ENCODE data around the gene MBD6.
A peak's percentile ranks its signal among the peaks of the same experiment; 100 is the strongest.

MBD6 gene, protein sequence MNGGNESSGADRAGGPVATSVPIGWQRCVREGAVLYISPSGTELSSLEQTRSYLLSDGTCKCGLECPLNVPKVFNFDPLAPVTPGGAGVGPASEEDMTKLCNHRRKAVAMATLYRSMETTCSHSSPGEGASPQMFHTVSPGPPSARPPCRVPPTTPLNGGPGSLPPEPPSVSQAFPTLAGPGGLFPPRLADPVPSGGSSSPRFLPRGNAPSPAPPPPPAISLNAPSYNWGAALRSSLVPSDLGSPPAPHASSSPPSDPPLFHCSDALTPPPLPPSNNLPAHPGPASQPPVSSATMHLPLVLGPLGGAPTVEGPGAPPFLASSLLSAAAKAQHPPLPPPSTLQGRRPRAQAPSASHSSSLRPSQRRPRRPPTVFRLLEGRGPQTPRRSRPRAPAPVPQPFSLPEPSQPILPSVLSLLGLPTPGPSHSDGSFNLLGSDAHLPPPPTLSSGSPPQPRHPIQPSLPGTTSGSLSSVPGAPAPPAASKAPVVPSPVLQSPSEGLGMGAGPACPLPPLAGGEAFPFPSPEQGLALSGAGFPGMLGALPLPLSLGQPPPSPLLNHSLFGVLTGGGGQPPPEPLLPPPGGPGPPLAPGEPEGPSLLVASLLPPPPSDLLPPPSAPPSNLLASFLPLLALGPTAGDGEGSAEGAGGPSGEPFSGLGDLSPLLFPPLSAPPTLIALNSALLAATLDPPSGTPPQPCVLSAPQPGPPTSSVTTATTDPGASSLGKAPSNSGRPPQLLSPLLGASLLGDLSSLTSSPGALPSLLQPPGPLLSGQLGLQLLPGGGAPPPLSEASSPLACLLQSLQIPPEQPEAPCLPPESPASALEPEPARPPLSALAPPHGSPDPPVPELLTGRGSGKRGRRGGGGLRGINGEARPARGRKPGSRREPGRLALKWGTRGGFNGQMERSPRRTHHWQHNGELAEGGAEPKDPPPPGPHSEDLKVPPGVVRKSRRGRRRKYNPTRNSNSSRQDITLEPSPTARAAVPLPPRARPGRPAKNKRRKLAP

DNA sequence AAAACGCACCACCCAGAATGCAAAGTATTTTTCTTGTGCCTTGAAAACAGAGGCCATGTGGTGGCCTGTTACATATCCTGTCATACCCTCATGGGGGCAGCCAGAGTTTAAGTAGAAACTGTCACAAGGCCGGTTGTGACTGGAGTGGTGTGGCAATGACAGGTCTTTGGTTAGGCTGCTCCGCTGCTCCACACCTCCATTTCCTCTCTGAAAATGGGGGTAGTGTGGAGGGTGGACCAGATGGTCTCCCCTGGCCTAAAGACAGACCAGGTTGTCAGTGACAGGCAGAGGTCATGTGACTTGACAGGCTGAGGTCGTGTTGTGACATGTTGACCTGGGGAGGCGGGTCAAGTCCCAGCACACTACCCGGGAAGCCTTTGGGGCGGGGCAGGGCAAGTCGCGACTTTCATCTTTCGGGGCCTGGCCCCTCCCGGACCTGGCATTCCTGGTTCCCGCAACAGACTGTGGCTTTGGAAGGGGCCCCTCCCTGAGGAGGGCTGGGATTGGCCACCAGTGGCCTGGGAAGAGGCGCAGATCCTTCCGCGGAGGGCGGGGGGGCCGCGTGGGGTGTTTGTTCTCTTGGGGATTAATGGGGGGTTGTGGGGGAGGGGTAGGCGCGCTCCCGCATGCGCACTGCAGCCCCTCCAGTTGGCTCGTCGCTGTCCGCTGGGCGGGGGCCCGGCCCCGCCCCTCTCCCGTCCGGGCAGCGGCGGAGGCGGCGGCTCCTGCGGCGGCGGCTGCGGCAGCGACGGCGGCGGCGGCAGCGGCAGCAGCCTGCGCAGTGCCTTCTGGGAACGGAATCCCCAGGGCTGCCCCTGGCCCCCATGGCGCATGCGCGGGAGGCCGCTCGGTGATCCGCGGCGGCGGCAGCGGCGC is at the start of gene MBD6:
MBD6 (plus strand) TSS at position 814 of the 876 bp plus-strand sequence. CDS start 1,480 bp downstream, outside the sequence.
- DNase-seq (ENCODE audit: low read depth in 1 of 2, low spot score in 1 of 2) = peak; percentile 95 to 98
- in situ Hi-C loops (cut with HindIII; ENCODE audit: low pct_unique_long_range_greater_than_20kb, low sequenced_read_pairs) = no loop called here

DNA sequence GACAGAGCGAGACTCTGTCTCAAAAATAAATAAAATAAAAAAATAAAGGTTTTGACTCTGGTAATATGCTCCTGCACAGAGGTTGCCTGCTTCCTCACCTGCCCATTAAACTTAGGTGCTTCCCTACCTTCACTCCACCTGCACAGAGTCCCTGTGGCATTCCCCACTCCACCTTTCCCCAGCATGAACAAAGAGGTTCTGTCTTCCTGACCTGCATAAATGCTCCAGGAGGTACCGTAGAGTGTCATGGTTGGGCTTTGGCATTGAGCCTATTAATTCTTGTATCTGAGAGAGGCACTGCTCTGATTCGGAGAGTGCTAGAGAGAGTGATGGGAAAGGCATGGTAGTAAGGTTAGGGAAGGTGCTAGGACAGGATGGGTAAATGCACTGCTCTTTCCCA is 49.2 kb upstream of the MBD6 start:
- in situ Hi-C loops (cut with HindIII; ENCODE audit: low pct_unique_long_range_greater_than_20kb, low sequenced_read_pairs) = no loop called here
- no peak for DNase-seq (ENCODE audit: low read depth in 1 of 2, low spot score in 1 of 2)
- TF ChIP-seq JUND (IDR thresholded peaks at IDR 0.05; ENCODE audit: low read depth) = no peak

More for the DNA sequence above, at the start of gene MBD6:
- TF ChIP-seq JUND (IDR thresholded peaks at IDR 0.05; ENCODE audit: low read depth) = no peak

DNA sequence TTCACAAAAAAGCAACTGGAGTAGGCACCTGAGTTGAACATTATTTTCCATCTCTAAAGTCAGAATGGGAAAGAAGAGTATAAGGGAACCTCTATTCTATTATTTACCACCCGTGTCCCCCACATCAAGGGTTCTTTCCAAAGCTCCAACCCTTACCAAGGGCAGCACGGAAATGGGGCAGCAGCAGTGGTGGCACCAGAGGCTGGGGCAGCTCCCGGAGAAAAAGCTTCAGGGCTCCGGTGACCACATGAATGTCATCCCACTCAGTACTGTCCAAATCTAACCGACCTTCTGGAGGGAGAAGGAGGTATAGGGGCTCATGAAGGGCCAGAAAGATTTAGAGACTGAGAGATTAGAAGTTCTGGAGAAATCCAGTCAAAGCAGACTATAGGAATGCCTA is 48.7 kb upstream of the MBD6 start:
- in situ Hi-C loops (cut with HindIII; ENCODE audit: low pct_unique_long_range_greater_than_20kb, low sequenced_read_pairs) = no loop called here

DNA sequence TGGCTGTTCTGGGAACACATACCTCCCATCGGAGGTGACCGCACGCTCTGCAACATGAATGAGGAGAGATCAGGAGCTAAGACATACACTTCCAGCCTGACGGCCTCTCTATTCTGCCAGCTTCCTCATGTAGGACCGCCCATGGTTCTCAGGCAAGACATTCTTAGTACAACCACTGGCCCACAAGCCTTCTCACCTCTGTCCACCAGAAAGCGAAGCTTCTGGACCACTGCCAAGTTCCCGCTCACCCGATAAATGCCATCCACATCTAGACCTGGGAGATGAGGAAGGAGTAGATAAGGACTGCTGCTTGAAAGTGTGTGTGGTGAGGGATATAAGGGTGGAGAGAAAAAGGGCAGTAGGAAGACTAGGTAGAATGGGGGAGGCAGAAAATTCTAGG is 48.2 kb upstream of the MBD6 start:
- in situ Hi-C loops (cut with HindIII; ENCODE audit: low pct_unique_long_range_greater_than_20kb, low sequenced_read_pairs) = no loop called here
- no peak for TF ChIP-seq JUND (IDR thresholded peaks at IDR 0.05; ENCODE audit: low read depth)
- DNase-seq (ENCODE audit: low read depth in 1 of 2, low spot score in 1 of 2) = no peak

More for the DNA sequence above, 48.7 kb upstream of the MBD6 start:
- DNase-seq (ENCODE audit: low read depth in 1 of 2, low spot score in 1 of 2) = no peak
- TF ChIP-seq JUND (IDR thresholded peaks at IDR 0.05; ENCODE audit: low read depth) = no peak

DNA sequence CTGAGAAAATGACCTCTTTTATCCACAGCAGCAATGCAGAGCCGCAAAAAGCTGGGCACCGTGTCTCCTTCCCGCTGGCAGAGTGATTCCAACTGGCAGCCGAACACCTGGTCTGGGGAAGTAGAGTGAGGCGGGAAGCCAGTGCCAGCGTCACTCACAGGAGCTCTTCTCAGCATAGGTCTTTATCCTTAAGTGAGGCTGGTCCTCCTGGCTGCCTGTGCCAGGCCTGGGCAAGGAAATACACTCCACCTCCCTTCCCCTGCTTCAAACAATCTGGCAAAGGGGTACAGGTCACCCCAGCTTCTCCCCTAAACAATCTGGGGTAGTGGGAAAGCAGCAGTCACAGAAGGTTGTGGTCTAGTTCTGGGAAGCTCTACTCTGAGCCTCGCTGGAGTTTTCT is 47.8 kb upstream of the MBD6 start:
- no peak for TF ChIP-seq JUND (IDR thresholded peaks at IDR 0.05; ENCODE audit: low read depth)
- in situ Hi-C loops (cut with HindIII; ENCODE audit: low pct_unique_long_range_greater_than_20kb, low sequenced_read_pairs) = no loop called here
- DNase-seq (ENCODE audit: low read depth in 1 of 2, low spot score in 1 of 2) = no peak

DNA sequence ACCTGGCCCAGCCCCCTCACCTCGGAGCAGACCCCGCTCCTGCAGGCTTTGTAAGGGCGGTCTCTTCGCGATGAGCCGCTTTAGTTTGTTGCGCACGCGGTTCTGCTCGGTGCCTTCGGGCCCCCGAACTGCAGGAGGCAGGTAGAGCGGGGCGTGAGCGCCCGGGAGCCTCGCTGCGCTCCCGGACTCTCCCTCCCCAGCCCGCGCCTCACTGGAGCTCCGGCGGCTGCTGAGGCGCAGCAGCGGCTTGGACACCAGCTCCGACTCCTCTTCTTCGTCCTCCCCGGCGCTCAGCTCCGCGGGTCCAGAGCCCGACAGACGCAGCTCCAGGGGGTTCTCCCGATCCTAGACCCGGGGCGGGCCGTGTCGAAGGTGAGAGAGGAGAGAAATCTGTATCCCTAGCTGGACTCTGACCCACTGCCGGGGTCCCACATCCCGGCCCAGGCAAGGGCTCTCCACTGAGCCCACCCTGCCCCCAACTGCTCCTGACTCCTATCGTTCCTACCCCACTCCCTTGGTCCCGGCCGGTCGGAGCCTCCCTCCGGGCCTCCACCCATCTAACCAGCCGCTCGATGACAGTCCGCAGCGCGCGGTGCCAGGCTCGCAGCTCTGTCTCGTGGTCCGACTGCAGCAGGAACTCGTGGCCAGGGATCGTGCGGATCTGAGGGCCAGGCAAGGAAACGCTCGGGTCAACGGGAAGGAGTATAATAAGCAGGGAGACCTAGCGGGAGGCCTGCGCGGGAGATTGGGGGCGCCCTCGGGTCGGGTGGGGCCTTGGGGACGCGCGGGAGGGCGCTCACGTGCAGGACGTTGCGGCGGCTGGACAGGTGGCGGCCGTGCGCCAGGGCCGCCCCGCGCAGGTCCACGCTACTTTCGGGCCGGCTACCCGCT is 47.1 kb upstream of the MBD6 start:
- in situ Hi-C loops (cut with HindIII; ENCODE audit: low pct_unique_long_range_greater_than_20kb, low sequenced_read_pairs) = no loop called here
- no peak for TF ChIP-seq JUND (IDR thresholded peaks at IDR 0.05; ENCODE audit: low read depth)
- DNase-seq (ENCODE audit: low read depth in 1 of 2, low spot score in 1 of 2) = no peak

DNA sequence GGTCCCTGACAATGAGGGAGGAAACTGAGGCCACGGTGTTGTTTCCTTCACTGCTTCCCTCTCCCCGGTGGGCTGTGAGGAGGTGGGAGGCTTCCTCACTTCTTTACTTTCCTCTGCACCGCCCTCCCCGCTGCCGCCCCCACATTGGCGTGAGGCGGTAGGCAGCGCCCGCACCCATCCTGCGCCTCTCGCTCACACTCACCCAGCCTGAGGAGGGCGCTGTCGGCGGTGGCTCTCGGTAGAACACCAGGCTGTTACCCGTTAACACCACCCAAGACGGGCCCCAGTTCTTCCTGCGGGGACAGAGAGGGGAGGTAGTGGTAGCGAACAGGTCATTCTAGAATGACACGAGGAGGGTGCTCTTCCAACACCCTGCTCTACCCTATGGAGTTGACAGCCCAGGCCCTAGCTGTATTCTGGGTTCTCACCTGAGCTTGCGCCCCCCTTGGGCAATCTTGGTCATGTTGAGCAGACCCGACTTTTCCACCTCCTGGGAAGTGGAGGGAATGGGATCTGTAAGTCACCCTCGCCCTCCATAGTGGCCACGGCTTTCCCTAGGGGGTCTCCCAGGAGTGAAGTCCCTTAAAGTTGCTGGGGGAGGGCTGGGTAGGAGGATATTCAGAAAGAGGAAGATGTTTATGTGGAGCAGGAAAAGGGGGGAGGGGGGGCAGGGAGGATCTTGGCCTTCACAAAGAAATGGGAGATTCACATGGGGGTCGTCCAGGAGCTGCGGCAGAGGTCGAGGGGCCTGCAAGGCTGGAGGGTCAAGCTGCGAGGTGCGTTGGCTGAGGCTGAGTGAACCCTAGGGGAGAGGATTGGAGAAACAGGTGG is 46.2 kb upstream of the MBD6 start:
- no peak for DNase-seq (ENCODE audit: low read depth in 1 of 2, low spot score in 1 of 2)
- in situ Hi-C loops (cut with HindIII; ENCODE audit: low pct_unique_long_range_greater_than_20kb, low sequenced_read_pairs) = no loop called here
- no peak for TF ChIP-seq JUND (IDR thresholded peaks at IDR 0.05; ENCODE audit: low read depth)

DNA sequence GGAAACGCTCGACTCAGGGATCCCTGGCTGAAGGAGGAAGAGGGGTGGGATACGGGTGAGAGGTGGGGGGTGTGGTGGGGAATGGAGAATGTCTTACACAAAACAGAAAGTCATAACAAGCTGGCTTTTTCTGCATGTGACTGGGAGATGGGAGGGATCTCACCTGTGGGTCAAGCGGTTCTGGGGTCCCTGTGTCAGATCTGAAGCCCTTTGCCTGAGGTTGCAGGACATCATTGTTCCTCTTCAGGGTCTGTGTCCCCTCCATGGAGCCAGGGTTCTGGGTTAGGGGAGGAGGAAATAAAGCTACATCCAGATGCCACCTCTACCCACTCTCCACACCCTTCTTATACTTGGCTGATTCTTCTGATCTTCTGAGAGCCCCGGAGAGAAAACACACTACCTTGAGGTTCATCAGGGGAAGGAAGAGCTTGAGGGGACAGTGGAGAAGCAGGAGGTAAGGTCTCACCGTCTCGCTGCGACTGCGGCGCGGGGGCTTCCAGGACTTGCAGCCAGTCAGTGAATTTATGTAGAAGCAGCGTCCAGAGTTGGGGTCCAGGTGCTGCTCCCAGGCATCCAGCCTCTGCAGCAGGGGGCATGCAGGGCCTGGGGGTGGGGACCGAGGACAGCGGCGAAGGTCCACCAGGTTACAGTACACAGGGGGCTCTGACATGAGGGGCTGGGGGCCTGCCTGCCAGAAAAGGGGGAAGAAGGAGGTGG is 45.5 kb upstream of the MBD6 start:
- DNase-seq (ENCODE audit: low read depth in 1 of 2, low spot score in 1 of 2) = no peak
- in situ Hi-C loops (cut with HindIII; ENCODE audit: low pct_unique_long_range_greater_than_20kb, low sequenced_read_pairs) = no loop called here
- TF ChIP-seq JUND (IDR thresholded peaks at IDR 0.05; ENCODE audit: low read depth) = no peak

DNA sequence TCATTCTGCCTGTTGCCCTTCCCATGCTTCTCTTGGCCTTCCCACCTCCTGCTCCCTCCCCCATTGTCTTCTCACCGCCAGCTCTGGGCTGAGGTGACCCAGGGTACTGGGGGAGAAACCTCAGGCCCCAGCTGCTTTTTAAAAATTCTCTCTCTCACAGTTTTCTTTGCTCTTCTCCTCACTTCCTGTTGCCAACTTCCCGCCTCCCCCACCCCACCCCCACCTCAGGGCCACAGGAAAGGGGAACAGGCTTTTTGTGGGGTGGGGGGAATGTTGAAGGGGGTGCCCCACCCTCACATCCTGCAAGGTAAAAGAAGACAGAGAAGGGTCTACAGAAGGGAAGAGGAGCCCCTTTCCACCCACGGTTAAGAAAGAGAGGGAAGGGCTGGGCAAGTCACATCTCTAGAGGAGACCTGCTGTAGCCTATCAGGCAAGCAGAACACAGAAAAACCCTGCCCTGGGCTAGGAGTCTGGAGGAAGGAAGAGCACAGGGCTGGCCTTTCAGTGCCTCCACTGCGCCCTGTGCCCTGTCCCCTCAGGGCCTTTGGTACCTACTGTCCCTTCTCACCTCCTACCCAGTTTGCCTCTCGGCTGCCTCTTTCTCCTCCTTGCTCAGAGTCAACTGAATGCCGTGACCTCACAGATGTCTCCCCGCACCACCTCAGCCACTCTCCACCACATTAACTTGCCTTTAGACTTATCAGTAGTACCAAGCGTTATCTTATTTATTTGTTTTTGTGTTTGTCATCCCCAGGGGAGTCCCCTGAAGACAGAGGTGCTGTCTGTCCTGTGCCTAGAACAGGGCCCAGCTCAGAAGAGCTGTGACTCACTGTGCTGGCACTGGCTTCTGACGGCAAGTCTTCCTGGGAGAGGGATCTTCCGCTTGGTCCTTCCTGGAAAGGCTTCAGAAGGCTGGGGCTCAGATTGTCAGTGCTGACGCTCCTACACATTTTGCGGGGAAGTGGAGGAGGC is 44.6 kb upstream of the MBD6 start:
- in situ Hi-C loops (cut with HindIII; ENCODE audit: low pct_unique_long_range_greater_than_20kb, low sequenced_read_pairs) = no loop called here
- DNase-seq (ENCODE audit: low read depth in 1 of 2, low spot score in 1 of 2) = no peak

More for the DNA sequence above, 44.6 kb upstream of the MBD6 start:
- TF ChIP-seq JUND (IDR thresholded peaks at IDR 0.05; ENCODE audit: low read depth) = no peak

Measured in T47D (cell line).